Effector CD4-positive, alpha-beta T cell (primary cell): ENCODE measurements around the gene BABAM2.

Source experiments
- DNase-seq: peaks from one replicate; pipeline ENCODE4 v3.0.0-alpha.2; 2020

The BABAM2 gene

GRCh38 chr2:28135799-28136198, 245.3 kb downstream of the BABAM2 start:
- no peak for DNase-seq

DNA sequence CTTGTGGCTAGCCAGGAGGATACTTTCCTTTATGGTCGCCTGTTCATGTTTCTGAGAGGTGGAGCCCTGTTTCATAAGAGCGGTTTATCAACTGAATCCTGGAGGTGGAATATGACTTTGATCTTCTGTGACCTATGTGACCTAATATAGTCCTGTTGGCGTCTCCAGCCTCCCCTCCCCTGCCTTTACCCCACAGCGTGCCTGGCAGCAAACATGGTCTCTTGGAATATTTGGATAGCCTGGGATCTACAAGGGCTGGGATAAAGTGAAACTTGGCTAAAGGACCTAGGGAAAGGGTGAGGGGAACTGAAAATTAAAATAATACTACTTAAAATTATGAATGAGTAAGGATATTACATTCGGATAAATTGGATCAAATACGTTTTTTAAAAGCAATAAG, 246.0 kb downstream of the BABAM2 start:
- no peak for DNase-seq

DNA sequence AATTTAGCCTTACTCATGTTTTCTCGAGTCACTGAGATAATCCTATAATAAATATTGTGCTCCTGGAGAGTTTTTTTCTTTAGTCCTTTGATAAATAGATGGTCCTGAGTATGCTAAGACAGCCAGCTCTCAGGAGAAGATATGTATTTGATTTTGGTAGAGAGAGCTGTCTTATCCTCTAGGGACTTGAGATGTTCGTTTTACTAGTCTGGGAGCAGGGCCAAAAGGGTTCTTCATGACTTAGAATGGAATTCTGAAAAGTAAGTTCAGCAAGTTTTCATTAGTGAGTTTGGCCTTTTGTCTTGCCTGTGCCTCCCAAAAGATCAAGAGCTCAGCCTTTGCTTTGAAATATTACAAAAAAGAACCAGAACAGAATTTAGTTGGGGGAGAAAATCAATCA, 246.7 kb downstream of the BABAM2 start:
- no peak for DNase-seq

DNA sequence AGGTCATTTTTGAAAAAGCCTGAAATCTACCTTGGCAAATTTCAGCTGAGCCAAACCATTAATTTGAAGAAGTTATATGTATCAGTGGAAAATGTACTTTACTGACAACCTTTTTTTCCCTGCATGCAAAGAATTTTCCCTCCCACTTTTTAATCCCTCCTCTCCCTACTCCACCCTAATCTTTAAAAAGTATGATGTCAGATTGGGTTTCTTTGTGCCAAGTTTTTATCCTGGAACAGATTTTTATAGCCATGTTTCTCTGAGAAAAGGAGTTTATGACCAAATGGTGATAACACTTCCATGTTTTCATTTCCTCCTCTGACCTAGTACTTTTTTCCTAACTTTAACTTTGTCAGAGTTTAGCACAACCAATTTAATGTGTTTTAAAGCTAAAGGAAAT, 251.9 kb downstream of the BABAM2 start:
- no peak for DNase-seq

- DNase-seq = no peak
These were observed 257.5 kb downstream of the BABAM2 start for GRCh38 chr2:28148000-28148399.

GRCh38 chr2:28148566-28148965, 258.0 kb downstream of the BABAM2 start:
- DNase-seq = no peak

DNA sequence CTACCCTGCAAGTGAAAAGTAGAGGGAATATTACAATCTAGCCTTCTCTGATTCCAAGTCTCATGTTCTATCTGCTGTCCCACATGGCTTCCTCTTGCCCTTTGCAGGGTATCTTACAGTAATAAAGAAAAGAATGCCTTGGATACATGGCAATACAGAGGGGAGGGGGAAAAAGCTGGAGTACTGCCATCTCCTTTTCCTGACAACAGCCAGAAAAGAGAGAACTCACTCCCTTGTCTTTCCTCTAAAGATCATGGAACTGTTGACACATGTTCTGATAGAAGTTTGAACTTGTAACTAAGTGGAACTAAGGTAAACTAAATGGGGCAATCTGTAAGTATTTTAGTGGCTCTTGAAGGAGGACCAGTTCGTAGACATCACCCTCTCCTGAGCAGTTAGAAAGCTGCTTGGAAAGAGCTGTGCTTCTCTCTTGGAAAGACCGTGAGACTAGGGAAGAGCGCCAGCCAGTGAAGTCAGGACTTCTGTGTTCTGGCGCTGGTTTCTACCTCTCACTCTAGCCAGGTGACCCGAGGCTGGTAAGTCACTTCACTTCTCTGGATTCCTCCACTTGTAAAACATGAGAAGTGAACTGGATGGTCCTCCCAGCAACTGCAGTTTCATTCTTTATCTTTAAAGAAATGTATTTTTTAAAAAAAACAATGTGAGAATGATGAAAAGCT, 259.8 kb downstream of the BABAM2 start:
- DNase-seq = no peak

DNA sequence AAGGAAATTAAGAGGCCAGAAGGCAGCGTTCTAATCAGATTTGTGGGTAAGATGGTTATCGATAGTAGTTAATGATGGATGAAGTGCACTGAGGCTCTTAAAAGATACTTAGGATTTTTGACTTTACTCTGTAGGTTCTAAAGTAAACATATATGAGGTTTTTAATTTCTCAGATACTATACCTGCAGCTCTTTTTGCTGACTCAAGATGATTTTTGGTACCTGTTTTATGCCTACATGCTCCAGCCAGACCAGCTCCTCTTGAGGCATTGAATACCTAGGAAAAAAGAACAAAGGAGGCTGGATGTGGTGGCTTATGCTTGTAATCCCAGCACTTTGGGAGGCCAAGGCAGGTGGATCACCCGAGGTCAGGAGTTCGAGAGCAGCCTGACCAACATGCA, 260.5 kb downstream of the BABAM2 start:
- DNase-seq = no peak

DNA sequence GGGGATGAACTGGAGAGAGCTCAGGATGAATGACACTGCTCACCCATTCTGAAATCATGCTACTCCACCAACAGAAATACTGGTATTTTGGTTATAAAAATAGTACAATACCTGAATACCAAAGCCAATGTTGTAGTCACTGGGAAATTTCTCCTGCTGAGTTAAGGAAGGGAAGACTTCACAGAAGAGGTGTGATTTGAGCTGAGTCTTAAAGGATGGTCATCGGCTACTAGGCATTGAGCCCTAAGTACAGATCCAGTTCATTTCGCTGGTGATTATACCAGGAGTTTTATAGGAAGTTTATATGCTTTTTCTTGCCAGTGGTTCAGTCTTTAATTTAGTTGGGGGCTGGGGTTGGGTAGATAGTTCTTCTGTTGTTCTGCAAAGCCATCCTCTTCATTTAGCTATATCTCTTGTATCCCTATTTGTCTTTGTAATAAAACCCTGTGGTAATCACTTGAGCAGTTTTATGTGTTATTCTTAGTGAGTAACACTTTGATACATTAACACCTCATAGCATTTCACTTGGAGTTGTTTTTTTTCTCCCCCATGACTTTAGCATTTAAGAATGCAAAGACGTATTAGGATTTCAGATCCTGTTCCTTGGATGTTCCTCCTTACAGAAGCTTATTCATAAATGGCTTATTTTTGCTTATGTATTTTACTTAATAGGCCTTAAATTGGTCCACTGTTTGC, 262.2 kb downstream of the BABAM2 start:
- no peak for DNase-seq

DNA sequence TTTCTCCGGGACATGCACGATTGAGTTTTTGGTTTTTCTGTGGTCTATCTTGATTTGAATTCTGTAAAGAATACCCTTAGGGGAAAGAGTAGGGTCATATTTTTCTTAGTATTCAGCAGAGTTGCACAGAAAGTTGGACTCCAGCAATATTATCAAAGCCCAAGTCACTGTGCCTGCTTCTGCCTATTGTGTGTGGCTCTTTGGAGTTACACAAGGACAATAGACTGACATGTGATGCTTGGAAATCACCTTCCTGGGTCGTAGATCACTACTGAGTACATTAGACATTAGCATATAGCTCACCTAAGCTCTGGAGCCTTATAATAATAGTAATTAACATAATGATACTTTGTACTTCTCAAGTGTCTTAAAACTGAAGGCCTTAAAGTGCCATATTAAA, 263.3 kb downstream of the BABAM2 start:
- no peak for DNase-seq

DNA sequence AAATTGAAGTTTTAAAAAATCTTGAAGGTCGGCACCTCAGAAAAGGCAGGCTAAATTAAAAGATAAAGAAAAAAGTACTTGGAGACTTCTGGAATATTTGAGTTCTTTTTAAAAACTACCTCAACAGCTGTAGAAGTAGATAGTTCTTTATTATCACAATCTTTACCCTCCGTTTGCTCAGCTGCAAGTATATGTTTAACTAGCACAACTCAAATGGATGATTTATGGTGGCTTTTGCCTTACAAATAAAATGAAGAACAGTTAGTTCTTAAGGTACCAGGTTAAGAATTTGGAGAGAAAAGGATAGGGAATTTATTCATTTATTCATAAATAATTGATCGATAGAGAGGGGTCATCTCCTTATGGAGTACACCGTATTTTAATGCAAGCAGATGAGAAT, 264.6 kb downstream of the BABAM2 start:
- no peak for DNase-seq

DNA sequence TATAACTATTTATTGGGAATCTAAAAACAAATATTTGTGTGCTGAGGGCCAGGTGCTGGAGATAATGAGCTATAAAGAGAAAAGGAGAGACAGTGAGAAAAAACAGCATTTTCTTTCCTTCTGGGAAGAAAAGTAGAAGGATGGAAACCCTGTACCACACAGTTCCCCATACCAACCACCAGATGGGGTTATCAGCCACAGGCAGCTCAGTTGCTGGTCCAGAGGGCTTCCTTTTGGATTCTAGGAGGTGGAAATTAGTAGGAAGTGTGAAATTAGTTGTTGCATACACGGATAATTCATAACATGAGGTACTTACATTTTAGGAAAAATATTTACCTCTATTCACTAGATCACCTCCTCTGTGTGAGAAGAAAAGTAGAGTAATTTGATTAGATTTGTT, 265.1 kb downstream of the BABAM2 start:
- DNase-seq = no peak

DNA sequence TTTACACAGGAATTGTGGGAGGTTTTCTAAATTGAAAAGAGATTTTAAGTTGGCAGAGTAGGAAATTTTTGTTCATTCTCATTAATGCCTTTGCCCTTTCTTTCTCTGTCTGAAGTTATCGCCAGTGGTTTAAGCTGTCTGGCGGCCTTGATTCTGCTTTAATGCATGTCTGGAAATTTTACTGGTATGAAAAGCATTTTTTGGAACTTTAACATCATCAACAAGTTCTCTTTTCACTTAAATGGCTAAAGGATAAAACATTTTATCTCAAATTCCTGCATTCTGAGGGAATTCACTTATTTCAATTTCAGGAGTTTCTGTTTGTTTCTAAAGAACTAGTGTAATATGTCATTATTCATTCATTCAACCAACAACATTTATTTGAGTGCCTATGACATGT, 268.3 kb downstream of the BABAM2 start:
- DNase-seq = no peak

DNA sequence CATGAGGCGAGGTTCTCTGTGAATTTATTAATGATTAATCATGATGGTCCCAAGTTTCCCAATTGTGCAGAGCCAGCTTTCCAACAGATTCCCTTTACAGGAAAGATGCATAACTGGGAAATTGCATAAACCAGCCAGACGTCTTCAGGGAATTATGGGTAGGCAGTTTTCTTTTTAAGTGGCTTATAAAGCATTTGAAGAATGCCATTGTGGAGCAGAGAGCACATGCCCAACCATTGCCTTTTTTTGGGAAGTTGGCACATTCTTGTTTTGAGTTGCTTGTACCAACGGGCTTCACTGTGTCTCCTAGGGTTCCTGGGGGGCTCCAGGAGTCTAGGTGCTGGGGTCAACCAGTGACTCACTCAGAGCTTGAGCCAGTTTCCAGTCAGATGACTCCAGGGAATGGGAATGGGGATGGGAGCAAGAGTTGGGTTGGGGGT, 270.5 kb downstream of the BABAM2 start:
- no peak for DNase-seq

GRCh38 chr2:28161466-28161865, 270.9 kb downstream of the BABAM2 start:
- DNase-seq = no peak

DNA sequence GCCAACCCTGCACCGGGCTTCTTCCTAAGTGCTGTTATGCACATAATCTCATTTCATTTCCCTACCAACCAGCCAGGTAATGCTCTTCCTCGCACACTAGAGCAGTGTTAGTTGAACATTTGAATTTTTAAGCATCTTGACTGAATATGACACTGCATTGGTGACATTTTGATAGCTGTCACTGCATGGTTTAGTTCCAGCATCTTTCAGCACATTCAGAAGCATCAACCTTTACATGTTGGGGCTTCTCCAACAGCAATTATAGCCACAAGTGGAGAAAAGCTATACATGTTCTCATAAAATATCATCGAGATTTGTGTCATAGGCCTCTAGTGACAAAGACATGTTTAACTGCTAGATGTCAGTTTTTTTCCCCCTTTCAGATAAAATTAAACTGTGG, 272.0 kb downstream of the BABAM2 start:
- no peak for DNase-seq

DNA sequence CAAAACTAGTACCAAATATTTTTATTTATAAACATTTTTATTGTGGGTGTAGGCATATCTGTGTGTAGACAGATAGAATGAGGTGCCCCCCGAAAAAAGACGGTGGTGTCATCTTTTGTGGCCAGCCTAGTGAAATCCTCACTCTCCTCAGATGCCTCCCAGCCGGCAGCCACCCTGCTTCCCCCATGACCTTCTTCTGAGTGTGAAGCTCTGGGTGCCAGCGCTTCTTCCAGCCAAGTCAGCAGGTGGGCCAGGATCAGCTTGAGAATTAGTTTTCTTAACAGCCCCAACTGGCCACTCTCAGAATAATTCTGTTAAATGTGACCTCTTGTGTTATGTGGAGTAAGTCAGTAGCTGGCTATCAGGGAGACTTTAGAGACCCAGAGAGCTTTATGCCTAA, 272.5 kb downstream of the BABAM2 start:
- no peak for DNase-seq

GRCh38 chr2:28163627-28164279, 273.2 kb downstream of the BABAM2 start:
- no peak for DNase-seq

- DNase-seq = no peak
These were observed 273.8 kb downstream of the BABAM2 start for GRCh38 chr2:28164280-28164801.

DNA sequence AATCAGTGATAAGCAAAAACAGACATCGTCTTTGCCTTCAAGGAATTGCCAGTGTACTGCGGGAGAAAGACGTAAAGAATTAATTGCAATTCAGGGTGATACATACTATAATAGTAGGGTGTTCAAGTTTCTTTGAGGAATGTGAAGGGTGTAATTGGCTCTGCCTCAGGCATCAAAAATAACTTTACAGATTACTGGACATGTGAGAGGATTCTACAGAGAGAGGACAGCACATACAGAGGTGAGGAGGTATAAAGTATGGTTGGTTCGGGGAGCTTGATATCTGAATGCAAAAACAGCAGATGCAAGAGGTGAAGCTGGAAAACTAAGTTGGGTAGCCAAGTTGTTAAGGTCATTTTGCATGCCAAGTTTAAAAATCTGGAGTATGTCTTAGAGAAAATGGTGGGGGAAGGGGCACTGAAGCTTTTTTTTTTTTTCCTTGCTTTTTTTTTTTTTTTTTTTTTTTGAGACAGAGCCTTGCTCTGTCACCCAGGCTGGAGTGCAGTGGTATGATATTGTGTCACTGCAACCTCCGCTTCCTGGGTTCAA, 274.6 kb downstream of the BABAM2 start:
- no peak for DNase-seq

- no peak for DNase-seq
These were observed 276.4 kb downstream of the BABAM2 start for GRCh38 chr2:28166956-28167355.

GRCh38 chr2:28168376-28168775, 277.8 kb downstream of the BABAM2 start:
- no peak for DNase-seq

- no peak for DNase-seq
These were observed 279.0 kb downstream of the BABAM2 start for GRCh38 chr2:28169492-28169891.
